ENCODE measurements around the gene PKNOX2.

Gene PKNOX2

DNA sequence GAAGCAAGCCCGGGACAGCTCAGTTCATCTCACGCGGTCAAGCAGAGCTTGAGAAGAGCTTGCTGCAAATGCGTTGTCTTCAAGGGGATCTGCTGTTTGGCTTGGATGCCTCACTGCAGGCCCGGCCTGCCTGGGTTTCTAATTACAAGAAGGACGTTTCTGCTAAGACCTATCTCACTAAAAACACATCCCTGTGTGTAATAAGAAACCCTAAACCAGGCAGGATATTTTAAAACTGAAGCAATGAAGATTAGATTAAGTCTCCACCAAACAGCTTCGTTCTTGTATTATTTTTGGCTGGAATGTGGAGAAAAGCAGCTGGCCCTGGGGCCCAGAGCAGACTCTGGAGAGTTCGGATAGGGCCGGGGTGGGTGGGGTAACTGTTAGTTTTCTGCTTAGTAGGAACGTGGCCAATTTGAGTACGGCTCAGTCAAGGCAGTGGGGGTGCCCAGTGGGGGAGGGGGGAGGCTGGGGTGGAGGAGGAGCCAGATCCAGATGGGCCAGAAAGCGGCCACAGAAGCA lies 6.0 kb downstream of the PKNOX2 start:
- H3K9ac ChIP-seq (ENCODE audit: low read length in 5 of 5) = peak overlapping the region in 1 of 5 donors; percentile 42
- H3K9me3 ChIP-seq (ENCODE audit: control insufficient read depth in 5 of 5, low read length in 5 of 5) = no peaks in the 10 kb centered on the region
- H3K36me3 ChIP-seq (ENCODE audit: control insufficient read depth in 5 of 5, insufficient read depth in 5 of 5, low read length in 5 of 5) = no peaks in the 10 kb centered on the region
- H3K27me3 ChIP-seq (ENCODE audit: control insufficient read depth in 5 of 5, insufficient read depth in 4 of 5, low read length in 5 of 5) = peaks cover 0 to 24% (median 6%) of the 10 kb centered on the region in 5 donors
- H3K27ac ChIP-seq (ENCODE audit: low read depth, low read length) = peak overlapping the region; percentile 44
- H3K4me1 ChIP-seq (ENCODE audit: control insufficient read depth in 5 of 5, insufficient read depth in 5 of 5, low read length in 5 of 5) = peaks cover 4 to 50% (median 45%) of the 10 kb centered on the region in 5 donors
- H3K4me3 ChIP-seq (ENCODE audit: low read depth in 1 of 5, low read length in 5 of 5) = peak overlapping the region in 2 of 5 donors; percentile 27 to 33

DNA sequence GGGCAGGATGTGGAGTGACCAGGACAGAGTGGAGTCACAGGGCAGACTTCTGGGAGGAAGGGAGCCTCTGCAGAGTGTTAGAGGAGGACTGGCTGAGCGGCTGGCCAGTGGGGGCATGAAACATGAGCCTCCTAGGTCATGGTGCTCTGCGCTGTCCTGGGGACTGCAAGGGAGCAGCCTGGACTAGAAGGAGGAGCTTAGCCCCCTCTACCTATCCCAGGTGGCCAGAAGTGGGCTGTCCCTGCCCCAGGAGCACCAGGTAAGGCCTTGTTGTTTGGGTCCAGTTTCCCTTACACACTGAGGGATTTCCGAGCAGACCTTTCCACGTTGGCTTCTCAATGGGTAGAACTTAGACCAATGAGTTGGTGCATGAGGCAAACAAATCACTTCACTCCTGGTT lies 7.4 kb downstream of the PKNOX2 start:
- H3K4me3 ChIP-seq (ENCODE audit: low read depth in 1 of 5, low read length in 5 of 5) = no peak overlapping the region
- H3K27me3 ChIP-seq (ENCODE audit: control insufficient read depth in 5 of 5, insufficient read depth in 4 of 5, low read length in 5 of 5) = peaks cover 0 to 22% (median 3%) of the 10 kb centered on the region in 5 donors
- H3K9me3 ChIP-seq (ENCODE audit: control insufficient read depth in 5 of 5, low read length in 5 of 5) = no peaks in the 10 kb centered on the region
- H3K4me1 ChIP-seq (ENCODE audit: control insufficient read depth in 5 of 5, insufficient read depth in 5 of 5, low read length in 5 of 5) = peaks cover 4 to 36% (median 31%) of the 10 kb centered on the region in 5 donors
- H3K36me3 ChIP-seq (ENCODE audit: control insufficient read depth in 5 of 5, insufficient read depth in 5 of 5, low read length in 5 of 5) = no peaks in the 10 kb centered on the region
- no peak overlapping the region for H3K27ac ChIP-seq (ENCODE audit: low read depth, low read length)
- no peak overlapping the region for H3K9ac ChIP-seq (ENCODE audit: low read length in 5 of 5)

DNA sequence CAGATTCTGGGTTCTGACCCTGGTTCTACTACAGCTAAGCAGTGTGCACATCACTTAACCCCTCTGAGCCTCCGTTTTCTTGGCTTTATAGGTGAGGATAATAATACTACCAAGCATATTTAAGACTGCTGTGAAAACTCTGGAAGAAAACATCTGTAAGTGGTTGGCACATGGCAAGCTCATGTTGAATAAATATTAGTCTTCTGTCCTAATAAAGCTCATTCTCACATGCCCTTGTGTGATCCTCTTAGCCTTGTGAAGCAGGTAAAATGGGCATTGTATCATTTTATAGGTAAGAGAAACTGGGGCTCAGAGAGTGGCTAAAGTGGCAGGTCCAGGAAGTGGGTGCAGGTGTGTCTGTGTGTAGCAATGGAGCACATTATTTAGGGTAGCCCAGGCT lies 8.5 kb downstream of the PKNOX2 start:
- peaks cover 4 to 26% (median 23%) of the 10 kb centered on the region in 5 donors for H3K4me1 ChIP-seq (ENCODE audit: control insufficient read depth in 5 of 5, insufficient read depth in 5 of 5, low read length in 5 of 5)
- H3K9me3 ChIP-seq (ENCODE audit: control insufficient read depth in 5 of 5, low read length in 5 of 5) = no peaks in the 10 kb centered on the region
- no peak overlapping the region for H3K9ac ChIP-seq (ENCODE audit: low read length in 5 of 5)
- no peak overlapping the region for H3K27ac ChIP-seq (ENCODE audit: low read depth, low read length)
- no peak overlapping the region for H3K4me3 ChIP-seq (ENCODE audit: low read depth in 1 of 5, low read length in 5 of 5)
- no peaks in the 10 kb centered on the region for H3K36me3 ChIP-seq (ENCODE audit: control insufficient read depth in 5 of 5, insufficient read depth in 5 of 5, low read length in 5 of 5)
- H3K27me3 ChIP-seq (ENCODE audit: control insufficient read depth in 5 of 5, insufficient read depth in 4 of 5, low read length in 5 of 5) = peaks cover 0 to 26% (median 4%) of the 10 kb centered on the region in 5 donors

DNA sequence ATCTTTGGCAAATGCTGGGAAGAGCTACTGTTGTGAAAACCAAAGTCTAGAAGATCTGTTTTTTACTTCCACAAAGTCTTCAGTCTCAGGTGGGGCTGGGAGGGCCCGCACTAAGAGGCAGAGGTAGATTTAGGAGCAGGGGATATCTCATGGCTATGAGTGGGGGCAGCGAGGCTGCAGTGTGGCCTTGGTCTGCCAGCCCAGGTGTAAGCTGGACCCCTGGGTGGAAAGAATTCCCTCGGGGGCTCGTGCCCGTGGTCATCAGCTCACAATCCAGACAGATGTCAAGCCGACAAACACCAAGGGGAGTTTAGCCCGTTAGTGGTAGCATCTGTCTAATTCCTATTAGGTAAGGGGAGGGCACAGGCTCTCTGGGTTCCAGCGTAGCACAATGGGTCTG lies 9.0 kb downstream of the PKNOX2 start:
- Histone ChIP-seq H3K36me3 (ENCODE audit: control insufficient read depth in 5 of 5, insufficient read depth in 5 of 5, low read length in 5 of 5) (no peaks in the 10 kb centered on the region), H3K27me3 (ENCODE audit: control insufficient read depth in 5 of 5, insufficient read depth in 4 of 5, low read length in 5 of 5) (peaks cover 0 to 26% (median 4%) of the 10 kb centered on the region in 5 donors), H3K4me1 (ENCODE audit: control insufficient read depth in 5 of 5, insufficient read depth in 5 of 5, low read length in 5 of 5) (peaks cover 4 to 25% (median 21%) of the 10 kb centered on the region in 5 donors), H3K27ac (ENCODE audit: low read depth, low read length) (no peak overlapping the region), H3K9me3 (ENCODE audit: control insufficient read depth in 5 of 5, low read length in 5 of 5) (no peaks in the 10 kb centered on the region), H3K4me3 (ENCODE audit: low read depth in 1 of 5, low read length in 5 of 5) (no peak overlapping the region), H3K9ac (ENCODE audit: low read length in 5 of 5) (no peak overlapping the region)

DNA sequence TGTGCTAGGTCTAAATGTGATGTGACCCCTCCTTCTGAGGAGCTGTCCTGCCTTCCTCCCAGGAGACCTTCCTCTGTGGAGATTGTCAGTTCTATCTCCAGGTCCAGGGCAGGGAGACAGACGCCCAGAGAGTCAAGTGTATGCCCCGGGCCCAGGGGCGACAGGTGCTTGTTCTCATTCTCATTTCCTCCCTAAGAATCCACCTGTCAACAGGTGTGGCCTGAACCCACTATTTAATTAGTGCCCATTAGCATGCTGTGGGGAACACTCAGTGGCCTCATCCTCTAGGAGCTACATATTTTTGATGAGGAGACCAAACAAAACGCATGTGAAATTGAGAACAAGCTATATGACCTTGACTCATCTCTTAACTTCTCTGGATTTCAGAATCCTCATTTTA lies 9.5 kb downstream of the PKNOX2 start:
- peaks cover 3 to 23% (median 18%) of the 10 kb centered on the region in 5 donors for H3K4me1 ChIP-seq (ENCODE audit: control insufficient read depth in 5 of 5, insufficient read depth in 5 of 5, low read length in 5 of 5)
- H3K27ac ChIP-seq (ENCODE audit: low read depth, low read length) = no peak overlapping the region
- H3K36me3 ChIP-seq (ENCODE audit: control insufficient read depth in 5 of 5, insufficient read depth in 5 of 5, low read length in 5 of 5) = no peaks in the 10 kb centered on the region
- no peak overlapping the region for H3K9ac ChIP-seq (ENCODE audit: low read length in 5 of 5)
- H3K9me3 ChIP-seq (ENCODE audit: control insufficient read depth in 5 of 5, low read length in 5 of 5) = no peaks in the 10 kb centered on the region
- H3K4me3 ChIP-seq (ENCODE audit: low read depth in 1 of 5, low read length in 5 of 5) = no peak overlapping the region
- H3K27me3 ChIP-seq (ENCODE audit: control insufficient read depth in 5 of 5, insufficient read depth in 4 of 5, low read length in 5 of 5) = peaks cover 0 to 26% (median 4%) of the 10 kb centered on the region in 5 donors

DNA sequence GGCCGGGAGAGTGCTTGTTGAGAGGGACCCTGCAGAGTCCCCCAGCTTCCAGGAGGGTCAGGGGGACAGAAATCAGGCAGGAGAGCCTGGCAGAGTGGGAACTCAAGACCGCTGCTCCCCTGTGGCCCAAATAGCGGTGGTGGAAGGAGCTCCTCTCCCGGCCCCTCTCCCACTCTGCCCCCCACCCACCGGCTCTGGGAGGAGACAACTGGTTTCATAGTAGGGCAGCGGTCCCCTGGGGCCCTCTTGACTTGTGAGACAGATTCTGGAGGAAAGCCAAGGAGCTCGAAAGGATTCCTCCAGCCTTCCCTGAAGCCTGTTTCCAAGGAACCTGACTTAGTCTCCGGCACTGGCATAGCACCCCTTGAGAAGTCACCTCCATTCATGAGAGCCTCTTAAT lies 10.1 kb downstream of the PKNOX2 start:
- Histone ChIP-seq H3K9me3 (ENCODE audit: control insufficient read depth in 5 of 5, low read length in 5 of 5) (no peaks in the 10 kb centered on the region), H3K36me3 (ENCODE audit: control insufficient read depth in 5 of 5, insufficient read depth in 5 of 5, low read length in 5 of 5) (no peaks in the 10 kb centered on the region), H3K27ac (ENCODE audit: low read depth, low read length) (no peak overlapping the region), H3K4me1 (ENCODE audit: control insufficient read depth in 5 of 5, insufficient read depth in 5 of 5, low read length in 5 of 5) (peaks cover under 1 to 20% (median 12%) of the 10 kb centered on the region in 5 donors), H3K27me3 (ENCODE audit: control insufficient read depth in 5 of 5, insufficient read depth in 4 of 5, low read length in 5 of 5) (peaks cover 0 to 26% (median 4%) of the 10 kb centered on the region in 5 donors), H3K4me3 (ENCODE audit: low read depth in 1 of 5, low read length in 5 of 5) (no peak overlapping the region), H3K9ac (ENCODE audit: low read length in 5 of 5) (no peak overlapping the region)

DNA sequence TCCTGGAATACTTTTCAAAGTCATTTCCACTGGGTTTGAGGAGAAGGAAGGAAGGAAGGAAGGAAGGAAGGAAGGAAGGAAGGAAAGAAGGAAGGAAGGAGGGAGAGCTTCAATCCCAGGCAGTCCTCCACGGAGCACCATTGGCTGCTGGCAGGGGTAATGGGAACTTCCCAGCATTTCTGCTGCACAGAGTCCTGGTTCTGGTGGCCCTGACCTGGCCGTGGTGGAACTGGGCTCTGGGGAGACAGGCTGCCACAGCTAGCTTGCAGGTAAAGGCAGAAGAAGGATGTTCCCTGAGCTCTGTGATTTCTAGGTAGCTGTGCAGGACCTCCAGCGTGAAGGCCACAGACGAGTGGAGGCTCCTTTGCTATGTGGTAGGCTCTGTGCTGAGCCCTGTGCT lies 10.6 kb downstream of the PKNOX2 start:
- Histone ChIP-seq H3K27ac (ENCODE audit: low read depth, low read length) (no peak overlapping the region), H3K36me3 (ENCODE audit: control insufficient read depth in 5 of 5, insufficient read depth in 5 of 5, low read length in 5 of 5) (no peaks in the 10 kb centered on the region), H3K9ac (ENCODE audit: low read length in 5 of 5) (no peak overlapping the region), H3K27me3 (ENCODE audit: control insufficient read depth in 5 of 5, insufficient read depth in 4 of 5, low read length in 5 of 5) (peaks cover 0 to 26% (median 4%) of the 10 kb centered on the region in 5 donors), H3K4me1 (ENCODE audit: control insufficient read depth in 5 of 5, insufficient read depth in 5 of 5, low read length in 5 of 5) (peaks cover 0 to 15% (median 7%) of the 10 kb centered on the region in 5 donors), H3K4me3 (ENCODE audit: low read depth in 1 of 5, low read length in 5 of 5) (no peak overlapping the region), H3K9me3 (ENCODE audit: control insufficient read depth in 5 of 5, low read length in 5 of 5) (no peaks in the 10 kb centered on the region)

DNA sequence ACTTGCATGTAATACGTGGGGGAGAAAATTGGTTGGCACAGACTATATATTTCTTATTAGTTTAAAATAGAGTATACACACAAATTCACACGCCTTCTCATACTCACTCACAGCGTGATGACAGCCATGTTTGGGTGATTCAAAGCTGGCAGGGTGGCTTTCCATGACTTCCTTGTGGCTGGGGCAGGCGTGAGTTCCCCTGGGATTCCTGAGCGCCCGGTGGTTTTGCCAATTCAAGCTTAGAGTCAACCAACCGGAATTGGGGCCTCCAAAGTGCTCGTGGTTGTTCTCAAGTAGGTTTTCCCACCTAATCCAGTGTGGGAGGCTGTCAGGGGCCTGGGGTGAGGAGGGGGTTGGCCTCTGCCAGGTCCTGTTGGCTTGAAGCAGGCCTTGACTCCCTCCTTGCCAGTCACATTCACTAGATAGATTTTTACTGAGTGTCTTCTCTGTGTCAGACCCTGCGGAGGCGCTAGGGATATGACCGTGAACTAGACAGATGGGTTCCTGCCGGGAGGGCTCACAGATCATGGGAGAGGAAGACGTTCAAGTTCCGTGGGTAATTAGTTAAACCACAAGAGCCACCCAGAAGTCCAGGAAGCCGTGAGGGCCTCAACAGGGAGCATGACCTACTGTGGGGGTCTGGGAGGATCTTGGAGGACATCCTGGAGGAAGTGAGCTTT lies 11.5 kb downstream of the PKNOX2 start:
- Histone ChIP-seq H3K27me3 (ENCODE audit: control insufficient read depth in 5 of 5, insufficient read depth in 4 of 5, low read length in 5 of 5) (peaks cover 0 to 26% (median 4%) of the 10 kb centered on the region in 5 donors), H3K27ac (ENCODE audit: low read depth, low read length) (no peak overlapping the region), H3K9ac (ENCODE audit: low read length in 5 of 5) (no peak overlapping the region), H3K9me3 (ENCODE audit: control insufficient read depth in 5 of 5, low read length in 5 of 5) (no peaks in the 10 kb centered on the region), H3K4me1 (ENCODE audit: control insufficient read depth in 5 of 5, insufficient read depth in 5 of 5, low read length in 5 of 5) (peaks cover 0 to 13% (median 3%) of the 10 kb centered on the region in 5 donors), H3K4me3 (ENCODE audit: low read depth in 1 of 5, low read length in 5 of 5) (no peak overlapping the region), H3K36me3 (ENCODE audit: control insufficient read depth in 5 of 5, insufficient read depth in 5 of 5, low read length in 5 of 5) (no peaks in the 10 kb centered on the region)

DNA sequence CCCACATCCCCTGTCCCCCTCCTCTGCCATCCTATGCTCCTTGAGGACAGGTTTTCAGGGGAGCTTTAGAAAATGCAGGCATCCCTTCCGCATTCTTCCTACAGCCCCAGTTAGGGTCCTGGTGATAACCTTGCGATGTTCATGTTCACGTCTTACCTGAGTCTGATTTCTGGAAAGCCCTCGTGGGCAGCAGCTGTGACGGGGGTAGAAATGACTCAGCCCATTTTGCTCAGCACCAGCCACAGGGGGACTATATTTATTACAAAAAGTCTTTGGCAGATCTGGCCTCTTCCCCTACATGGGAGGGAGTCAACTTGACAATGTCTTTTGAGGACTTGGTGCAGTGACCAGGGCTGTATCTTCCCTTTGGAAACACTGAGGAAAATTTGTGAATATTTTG lies 12.3 kb downstream of the PKNOX2 start:
- no peak overlapping the region for H3K9ac ChIP-seq (ENCODE audit: low read length in 5 of 5)
- peaks cover 0 to 22% (median 4%) of the 10 kb centered on the region in 5 donors for H3K27me3 ChIP-seq (ENCODE audit: control insufficient read depth in 5 of 5, insufficient read depth in 4 of 5, low read length in 5 of 5)
- H3K4me1 ChIP-seq (ENCODE audit: control insufficient read depth in 5 of 5, insufficient read depth in 5 of 5, low read length in 5 of 5) = peaks cover 0 to 13% (median 3%) of the 10 kb centered on the region in 5 donors
- no peak overlapping the region for H3K4me3 ChIP-seq (ENCODE audit: low read depth in 1 of 5, low read length in 5 of 5)
- H3K36me3 ChIP-seq (ENCODE audit: control insufficient read depth in 5 of 5, insufficient read depth in 5 of 5, low read length in 5 of 5) = no peaks in the 10 kb centered on the region
- H3K27ac ChIP-seq (ENCODE audit: low read depth, low read length) = no peak overlapping the region
- no peaks in the 10 kb centered on the region for H3K9me3 ChIP-seq (ENCODE audit: control insufficient read depth in 5 of 5, low read length in 5 of 5)

DNA sequence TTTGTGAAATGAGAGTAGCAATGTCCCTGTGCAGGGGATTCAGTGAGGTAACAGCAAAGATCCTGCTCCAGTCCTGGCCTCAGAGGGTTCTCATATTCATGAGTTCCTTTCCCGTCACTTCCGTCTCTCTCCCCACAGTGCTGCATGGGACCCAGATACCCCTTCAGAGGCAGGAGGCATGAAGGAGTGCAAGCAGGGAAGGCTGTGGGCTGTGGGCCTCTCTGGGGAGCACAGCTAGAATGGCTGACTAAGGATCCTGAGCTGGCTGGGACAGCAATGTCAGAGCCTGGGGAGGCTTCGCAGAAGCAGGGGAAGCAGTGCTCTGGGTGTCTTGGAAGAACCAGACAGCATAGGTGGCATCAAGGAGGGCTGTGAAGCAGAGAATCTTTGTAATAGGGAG lies 13.0 kb downstream of the PKNOX2 start:
- no peaks in the 10 kb centered on the region for H3K9me3 ChIP-seq (ENCODE audit: control insufficient read depth in 5 of 5, low read length in 5 of 5)

More for the DNA sequence above, 13.0 kb downstream of the PKNOX2 start:
- H3K36me3 ChIP-seq (ENCODE audit: control insufficient read depth in 5 of 5, insufficient read depth in 5 of 5, low read length in 5 of 5) = no peaks in the 10 kb centered on the region
- H3K27me3 ChIP-seq (ENCODE audit: control insufficient read depth in 5 of 5, insufficient read depth in 4 of 5, low read length in 5 of 5) = peaks cover 0 to 20% (median 3%) of the 10 kb centered on the region in 5 donors
- H3K4me1 ChIP-seq (ENCODE audit: control insufficient read depth in 5 of 5, insufficient read depth in 5 of 5, low read length in 5 of 5) = peaks cover 0 to 17% (median 5%) of the 10 kb centered on the region in 5 donors
- no peak overlapping the region for H3K4me3 ChIP-seq (ENCODE audit: low read depth in 1 of 5, low read length in 5 of 5)
- no peak overlapping the region for H3K27ac ChIP-seq (ENCODE audit: low read depth, low read length)
- H3K9ac ChIP-seq (ENCODE audit: low read length in 5 of 5) = no peak overlapping the region

Data from subcutaneous abdominal adipose tissue (tissue), 5 donors.